ENCODE measurements around the gene PI4K2B.
"Not testable (repeated sequence)": the region's sequence is repeated elsewhere in the genome, so short reads cannot be mapped to it uniquely, and the experiment has no call there.

PI4K2B gene

DNA sequence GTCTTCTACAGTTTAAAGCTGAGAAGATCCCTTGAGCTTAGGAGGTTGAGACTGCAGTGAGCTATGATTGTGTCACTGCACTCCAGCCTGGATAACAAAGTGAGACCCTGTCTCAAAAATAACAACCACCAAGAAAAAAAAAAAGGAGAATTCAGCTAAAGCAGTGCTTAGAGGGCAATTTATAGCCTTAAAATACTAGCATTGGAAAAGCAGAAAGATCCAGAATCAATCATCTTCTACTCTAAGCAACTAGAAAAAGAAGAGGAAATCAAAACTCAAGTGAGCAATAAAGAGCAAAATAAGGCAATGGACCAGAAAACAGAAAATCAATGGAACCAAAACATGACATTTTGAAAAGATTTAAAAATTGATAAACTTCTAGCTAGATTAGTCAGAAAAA lies 639 bp upstream of the PI4K2B start:
- TF ChIP-seq, protein P1, sequence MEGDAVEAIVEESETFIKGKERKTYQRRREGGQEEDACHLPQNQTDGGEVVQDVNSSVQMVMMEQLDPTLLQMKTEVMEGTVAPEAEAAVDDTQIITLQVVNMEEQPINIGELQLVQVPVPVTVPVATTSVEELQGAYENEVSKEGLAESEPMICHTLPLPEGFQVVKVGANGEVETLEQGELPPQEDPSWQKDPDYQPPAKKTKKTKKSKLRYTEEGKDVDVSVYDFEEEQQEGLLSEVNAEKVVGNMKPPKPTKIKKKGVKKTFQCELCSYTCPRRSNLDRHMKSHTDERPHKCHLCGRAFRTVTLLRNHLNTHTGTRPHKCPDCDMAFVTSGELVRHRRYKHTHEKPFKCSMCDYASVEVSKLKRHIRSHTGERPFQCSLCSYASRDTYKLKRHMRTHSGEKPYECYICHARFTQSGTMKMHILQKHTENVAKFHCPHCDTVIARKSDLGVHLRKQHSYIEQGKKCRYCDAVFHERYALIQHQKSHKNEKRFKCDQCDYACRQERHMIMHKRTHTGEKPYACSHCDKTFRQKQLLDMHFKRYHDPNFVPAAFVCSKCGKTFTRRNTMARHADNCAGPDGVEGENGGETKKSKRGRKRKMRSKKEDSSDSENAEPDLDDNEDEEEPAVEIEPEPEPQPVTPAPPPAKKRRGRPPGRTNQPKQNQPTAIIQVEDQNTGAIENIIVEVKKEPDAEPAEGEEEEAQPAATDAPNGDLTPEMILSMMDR (IDR thresholded peaks at IDR 0.05; ENCODE audit: low read depth, low read length, missing control alignments) = no peak
- peak overlapping the region; percentile 46; the same call in 1 of the 2 replicates for H3K4me3 ChIP-seq (ENCODE audit: low read depth, low read length)
- DNase-seq (ENCODE audit: low read depth) = no peak

DNA sequence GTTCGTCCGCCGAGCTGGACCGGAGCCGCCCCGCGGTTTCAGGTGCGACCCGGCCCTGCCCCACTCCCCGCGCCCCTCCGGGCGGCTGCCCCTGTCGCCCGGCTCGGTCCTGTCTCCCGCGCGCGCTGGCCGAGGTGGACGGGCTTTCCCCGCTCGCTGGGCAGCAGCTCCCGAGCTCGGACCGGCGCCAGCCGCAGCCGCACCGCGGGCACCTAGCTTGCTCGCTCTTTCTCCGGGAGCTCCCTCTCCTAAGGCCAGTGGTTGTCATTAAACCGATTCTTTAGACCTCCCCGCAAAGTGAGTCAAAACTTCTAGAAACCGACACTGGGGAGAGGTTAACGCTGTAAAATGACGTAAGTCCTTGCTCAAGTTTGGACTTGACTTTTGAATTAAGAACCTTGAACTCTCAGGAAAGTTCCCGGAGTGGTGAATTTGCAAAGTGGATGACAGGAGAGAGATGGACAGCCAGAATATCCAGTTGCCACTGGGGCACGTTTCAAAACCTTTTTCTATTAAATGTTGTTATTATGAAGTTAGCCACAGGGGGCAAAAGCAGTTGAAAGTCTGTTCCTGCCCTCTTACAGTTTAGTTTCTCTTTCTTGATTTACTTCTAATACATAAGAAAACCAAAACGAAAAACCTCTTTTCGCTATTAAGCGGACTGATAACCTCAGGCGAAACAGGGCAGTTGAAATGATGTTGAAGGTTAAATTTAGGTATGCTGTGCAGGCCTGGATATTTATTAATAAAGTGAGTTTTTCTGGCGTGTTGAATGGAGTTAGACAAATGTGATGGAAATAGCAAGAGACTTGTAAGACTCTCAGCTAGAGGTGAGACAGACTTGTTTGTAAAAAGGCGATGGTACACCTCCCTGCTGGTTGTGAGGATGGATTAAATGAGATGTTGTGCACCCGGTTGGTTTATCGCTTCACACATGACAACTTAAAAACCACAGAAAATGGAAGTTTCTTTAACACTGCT lies 847 bp downstream of the PI4K2B start:
- TF ChIP-seq, protein P1 (IDR thresholded peaks at IDR 0.05; ENCODE audit: low read depth, low read length, missing control alignments) = peak; percentile 48
- peak overlapping the region; percentile 100 for H3K4me3 ChIP-seq (ENCODE audit: low read depth, low read length)
- peak; percentile 69 for DNase-seq (ENCODE audit: low read depth)

DNA sequence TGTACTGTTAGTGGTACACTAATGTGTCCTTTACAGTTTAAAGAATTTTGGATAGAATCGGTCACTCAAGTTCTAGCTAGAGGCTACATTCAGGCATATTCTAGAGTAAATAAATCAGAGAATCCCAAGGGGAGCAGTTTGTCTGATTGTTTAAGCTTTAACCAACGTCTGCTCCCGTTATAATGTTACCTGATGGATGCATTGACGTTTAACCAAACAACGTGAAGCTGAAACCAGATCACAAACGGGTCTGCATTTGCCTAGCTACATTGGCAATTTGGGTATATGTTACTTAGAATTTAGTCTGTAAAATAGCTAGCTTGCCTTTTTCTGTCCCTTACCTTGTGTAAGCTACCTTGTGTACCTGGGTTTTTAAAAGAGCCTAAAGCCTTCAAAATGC lies 1.6 kb downstream of the PI4K2B start:
- TF ChIP-seq, protein P1 (IDR thresholded peaks at IDR 0.05; ENCODE audit: low read depth, low read length, missing control alignments) = no peak
- DNase-seq (ENCODE audit: low read depth) = no peak
- H3K4me3 ChIP-seq (ENCODE audit: low read depth, low read length) = peak overlapping the region; percentile 100

DNA sequence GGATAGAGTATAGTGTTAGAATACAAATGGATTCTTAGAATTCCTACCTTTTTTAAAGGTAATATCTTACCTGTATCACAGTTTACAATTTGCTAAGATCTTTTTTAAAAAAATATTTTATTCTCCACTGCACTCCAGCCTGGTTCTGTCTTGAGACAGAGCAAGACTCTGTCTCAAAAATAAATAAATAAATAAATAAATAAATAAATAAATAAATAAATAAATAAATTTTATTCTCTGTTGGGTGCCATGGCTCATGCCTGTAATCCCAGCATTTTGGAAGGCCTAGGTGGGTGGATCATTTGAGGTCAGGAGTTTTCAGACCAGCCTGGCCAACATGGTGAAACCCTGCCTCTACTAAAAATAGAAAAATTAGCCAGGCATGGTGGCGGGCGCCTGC lies 2.2 kb downstream of the PI4K2B start:
- peak overlapping the region; percentile 100 for H3K4me3 ChIP-seq (ENCODE audit: low read depth, low read length)
- not testable (repeated sequence) for DNase-seq (ENCODE audit: low read depth)

DNA sequence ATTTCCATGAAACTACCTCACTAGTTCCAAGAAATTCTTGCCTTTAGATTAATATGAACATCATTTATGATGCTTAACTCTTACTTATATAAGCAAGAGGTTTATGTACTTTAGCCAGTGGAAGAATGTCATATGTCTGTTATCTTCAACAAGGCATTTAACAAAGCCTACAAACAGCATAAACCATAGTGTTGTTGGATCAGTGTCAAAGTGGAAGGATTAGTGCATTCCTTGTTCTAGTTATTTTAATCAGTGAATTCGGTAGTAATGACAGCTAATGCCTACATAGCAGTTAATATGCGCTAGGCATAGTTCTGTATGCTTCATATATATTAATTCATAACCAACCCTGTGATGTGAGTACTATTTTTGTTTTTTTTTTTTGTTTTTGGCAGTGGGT lies 3.1 kb downstream of the PI4K2B start:
- TF ChIP-seq, protein P1 (IDR thresholded peaks at IDR 0.05; ENCODE audit: low read depth, low read length, missing control alignments) = no peak
- DNase-seq (ENCODE audit: low read depth) = no peak
- no peak overlapping the region for H3K4me3 ChIP-seq (ENCODE audit: low read depth, low read length)

DNA sequence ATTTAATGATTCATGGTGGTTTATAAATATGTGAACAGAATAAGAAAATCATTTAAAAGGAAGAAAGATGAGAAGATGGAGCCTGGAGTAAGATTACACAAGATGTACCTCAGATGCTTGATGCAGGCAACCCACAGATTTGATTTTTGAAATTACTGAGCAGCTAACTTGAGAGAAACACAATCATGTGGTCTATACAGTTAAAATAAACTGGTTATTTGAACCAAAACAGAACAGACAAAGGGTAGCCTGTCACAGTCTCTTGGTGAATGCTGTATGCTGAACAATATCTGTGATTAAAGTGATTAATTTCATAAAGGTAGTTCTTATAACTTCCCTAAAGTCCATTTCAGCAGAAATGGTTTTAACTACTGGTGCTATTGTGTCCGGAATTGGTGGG lies 4.2 kb downstream of the PI4K2B start:
- H3K4me3 ChIP-seq (ENCODE audit: low read depth, low read length) = no peak overlapping the region
- DNase-seq (ENCODE audit: low read depth) = no peak
- TF ChIP-seq, protein P1 (IDR thresholded peaks at IDR 0.05; ENCODE audit: low read depth, low read length, missing control alignments) = no peak

DNA sequence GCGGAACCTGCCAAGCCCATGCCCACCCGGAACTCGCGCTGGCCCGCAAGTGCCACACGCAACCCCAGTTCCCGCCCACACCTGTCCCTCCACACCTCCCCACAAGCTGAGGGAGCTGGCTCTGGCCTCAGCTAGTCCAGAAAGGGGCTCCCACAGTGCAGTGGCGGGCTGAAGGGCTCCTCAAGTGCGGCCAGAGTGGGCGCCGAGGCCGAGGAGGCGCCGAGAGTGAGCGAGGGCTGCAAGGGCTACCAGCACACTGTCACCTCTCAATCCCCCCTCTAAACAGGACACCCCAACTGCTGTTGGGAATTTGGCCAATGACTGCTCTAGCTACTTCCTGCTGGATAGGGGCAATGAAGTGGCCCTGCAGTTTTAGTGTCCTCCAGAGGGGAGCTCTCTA lies 5.7 kb downstream of the PI4K2B start:
- H3K4me3 ChIP-seq (ENCODE audit: low read depth, low read length); DNase-seq (ENCODE audit: low read depth): not testable (repeated sequence)

DNA sequence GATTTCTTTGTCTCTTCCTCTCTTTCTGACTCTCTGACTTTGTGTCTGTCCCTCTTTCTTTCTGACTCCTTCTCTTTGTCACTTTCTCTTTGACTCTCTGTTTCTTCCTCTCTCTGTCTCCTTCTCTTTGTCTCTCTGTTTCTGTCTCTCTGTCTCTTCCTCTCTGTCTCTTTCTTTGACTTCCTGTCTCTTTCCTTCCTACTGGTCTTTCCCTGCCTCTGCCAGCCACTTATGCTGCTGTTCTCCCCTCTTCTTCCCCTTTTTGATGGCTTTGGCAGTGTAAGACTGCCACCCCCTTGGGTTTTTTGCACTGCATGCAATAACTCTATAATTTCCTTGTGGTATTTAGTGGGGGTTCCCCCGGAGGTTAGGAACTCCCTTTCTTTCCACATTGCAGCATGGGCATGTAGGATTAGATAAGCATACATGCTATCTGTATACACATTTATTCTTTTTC lies 6.9 kb downstream of the PI4K2B start:
- DNase-seq (ENCODE audit: low read depth); H3K4me3 ChIP-seq (ENCODE audit: low read depth, low read length): not testable (repeated sequence)

DNA sequence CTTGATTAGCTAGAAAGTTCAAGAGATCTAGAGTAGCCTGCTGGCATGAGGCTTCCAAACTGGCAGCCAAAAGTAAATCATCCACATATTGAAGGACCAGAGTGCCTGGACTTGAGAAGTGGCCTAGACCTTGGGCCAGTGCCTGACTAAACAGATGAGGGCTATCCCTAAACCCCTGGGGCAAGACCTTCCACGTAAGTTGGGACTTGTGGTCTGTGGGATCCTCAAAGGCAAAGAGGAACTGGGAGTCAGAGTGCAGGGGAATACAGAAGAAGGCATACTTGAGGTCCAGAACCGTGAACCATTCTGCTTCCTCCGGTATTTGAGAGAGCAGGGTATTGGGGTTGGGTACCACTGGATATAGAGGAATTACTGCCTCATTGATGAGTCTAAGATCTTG lies 8.4 kb downstream of the PI4K2B start:
- H3K4me3 ChIP-seq (ENCODE audit: low read depth, low read length); DNase-seq (ENCODE audit: low read depth): not testable (repeated sequence)

All from GM12864 (cell line).